GM15510 (cell line): ENCODE measurements around the gene SPATA32.

Experiments used
- POLR2A ChIP-seq: IDR thresholded peaks from 3 replicates; pipeline ENCODE4 v1.6.1; 2011; ENCODE audit warnings: borderline replicate concordance; ENCODE audit not compliant: insufficient read length; ENCODE audit errors: extremely low read depth

SPATA32 gene

GRCh38 chr17:45232514-45233422, 29.1 kb downstream of the SPATA32 start:
- no peak for TF ChIP-seq POLR2A

- TF ChIP-seq POLR2A = no peak
Observed at GRCh38 chr17:45231481-45232116, 30.3 kb downstream of the SPATA32 start.

GRCh38 chr17:45230787-45231480, 31.0 kb downstream of the SPATA32 start:
- no peak for TF ChIP-seq POLR2A

- TF ChIP-seq POLR2A = no peak
Observed at GRCh38 chr17:45230410-45230786, 31.5 kb downstream of the SPATA32 start.

- no peak for TF ChIP-seq POLR2A
Observed at GRCh38 chr17:45229681-45230409, 32.0 kb downstream of the SPATA32 start.

GRCh38 chr17:45228763-45229539, 32.9 kb downstream of the SPATA32 start:
- peak; percentile 18 for TF ChIP-seq POLR2A

GRCh38 chr17:45227926-45228762, 33.8 kb downstream of the SPATA32 start:
- TF ChIP-seq POLR2A = no peak

- peak; percentile 23 for TF ChIP-seq POLR2A
Observed at GRCh38 chr17:45227101-45227925, 34.6 kb downstream of the SPATA32 start.

GRCh38 chr17:45226576-45226975, 35.3 kb downstream of the SPATA32 start:
- no peak for TF ChIP-seq POLR2A

- TF ChIP-seq POLR2A = peak; percentile 95
Observed at GRCh38 chr17:45225964-45226530, 35.8 kb downstream of the SPATA32 start.

- peak; percentile 15 for TF ChIP-seq POLR2A
Observed at GRCh38 chr17:45225051-45225700, 36.7 kb downstream of the SPATA32 start.

GRCh38 chr17:45224671-45225050, 37.2 kb downstream of the SPATA32 start:
- TF ChIP-seq POLR2A = no peak
